ENCODE results near the gene HIGD1A. TPM values are rescaled to one million over a fixed set of nuclear protein-coding genes. Genes with fewer than 3 reads are reported as not detected.

The HIGD1A gene
- polyA plus RNA-seq, 1 donor (not counting 4 experiments of a cell fraction or from before 2014, with no cell fraction given): 443 TPM

GRCh38 chr3:42796332-42796885 lies 7.9 kb downstream of the HIGD1A start:
- no peak for FAIRE-seq
- H4K20me1 ChIP-seq (ENCODE audit: control insufficient read depth, extremely low read depth, insufficient read depth, low read length): no peaks in the 10 kb centered on the region

GRCh38 chr3:42795621-42796181 lies 8.6 kb downstream of the HIGD1A start:
- H3K4me1 ChIP-seq (ENCODE audit: control insufficient read depth, extremely low read depth, insufficient read depth, low read length): no peaks in the 10 kb centered on the region
- H4K20me1 ChIP-seq (ENCODE audit: control insufficient read depth, extremely low read depth, insufficient read depth, low read length): no peaks in the 10 kb centered on the region
- no peak overlapping the region for H3K4me2 ChIP-seq (ENCODE audit: control insufficient read depth, extremely low read depth, insufficient read depth, low read depth, low read length)
- FAIRE-seq (no peak), DNase-seq (ENCODE audit: low read depth, low spot score) (no peak)
- no peak overlapping the region for H3K9ac ChIP-seq (ENCODE audit: control insufficient read depth, extremely low read depth, insufficient read depth, low read length)
- peaks cover 6 to 9% of the 10 kb centered on the region in 2 experiments for H3K36me3 ChIP-seq (ENCODE audit: control insufficient read depth in 2 of 2, extremely low read depth in 1 of 2, insufficient read depth in 2 of 2, low read length in 2 of 2)
- H2AFZ ChIP-seq (ENCODE audit: control insufficient read depth, low read length): no peak overlapping the region
- no peaks in the 10 kb centered on the region for H3K9me1 ChIP-seq (ENCODE audit: control insufficient read depth, extremely low read depth, insufficient read depth, low read length)
- TF ChIP-seq EZH2 (IDR thresholded peaks at IDR 0.05; ENCODE audit: low read length): no peak
- TF ChIP-seq CTCF (optimal IDR thresholded peaks at IDR 0.05 in 1 of 3, IDR thresholded peaks at IDR 0.05 in 1 of 3, conservative IDR thresholded peaks at IDR 0.05 in 1 of 3; ENCODE audit: extremely low read depth in 1 of 3, insufficient read depth in 2 of 3, low read length in 3 of 3): no peak
- H3K27me3 ChIP-seq (ENCODE audit: control insufficient read depth, extremely low read depth, insufficient read depth, low read length): no peaks in the 10 kb centered on the region
- H3K79me2 ChIP-seq (ENCODE audit: control insufficient read depth, insufficient read depth, low read length): peaks cover 48% of the 10 kb centered on the region
- no peaks in the 10 kb centered on the region for H3K9me3 ChIP-seq (ENCODE audit: control insufficient read depth, low read depth, low read length)
- H3K27ac ChIP-seq (ENCODE audit: control insufficient read depth, insufficient read depth, low read length): no peak overlapping the region
- dilution Hi-C loops (cut with MboI; ENCODE audit: extremely low pct_ligation_motif_present, low sequenced_read_pairs): no loop called here
- H3K4me3 ChIP-seq (ENCODE audit: control insufficient read depth in 2 of 3, extremely low read depth in 1 of 3, insufficient read depth in 2 of 3, low read depth in 1 of 3, low read length in 3 of 3): no peak overlapping the region

More at GRCh38 chr3:42796332-42796885, 7.9 kb downstream of the HIGD1A start:
- no peak overlapping the region for H3K4me2 ChIP-seq (ENCODE audit: control insufficient read depth, extremely low read depth, insufficient read depth, low read depth, low read length)
- H3K36me3 ChIP-seq (ENCODE audit: control insufficient read depth in 2 of 2, extremely low read depth in 1 of 2, insufficient read depth in 2 of 2, low read length in 2 of 2): peaks cover 9 to 10% of the 10 kb centered on the region in 2 experiments
- no peak overlapping the region for H3K9ac ChIP-seq (ENCODE audit: control insufficient read depth, extremely low read depth, insufficient read depth, low read length)
- no peaks in the 10 kb centered on the region for H3K9me1 ChIP-seq (ENCODE audit: control insufficient read depth, extremely low read depth, insufficient read depth, low read length)
- no peaks in the 10 kb centered on the region for H3K27me3 ChIP-seq (ENCODE audit: control insufficient read depth, extremely low read depth, insufficient read depth, low read length)
- no peaks in the 10 kb centered on the region for H3K9me3 ChIP-seq (ENCODE audit: control insufficient read depth, low read depth, low read length)
- dilution Hi-C loops (cut with MboI; ENCODE audit: extremely low pct_ligation_motif_present, low sequenced_read_pairs): no loop called here
- no peak for DNase-seq (ENCODE audit: low read depth, low spot score)
- H3K79me2 ChIP-seq (ENCODE audit: control insufficient read depth, insufficient read depth, low read length): peaks cover 51% of the 10 kb centered on the region
- H2AFZ ChIP-seq (ENCODE audit: control insufficient read depth, low read length): no peak overlapping the region
- no peak overlapping the region for H3K27ac ChIP-seq (ENCODE audit: control insufficient read depth, insufficient read depth, low read length)
- TF ChIP-seq EZH2 (IDR thresholded peaks at IDR 0.05; ENCODE audit: low read length) (no peak), CTCF (optimal IDR thresholded peaks at IDR 0.05 in 1 of 3, IDR thresholded peaks at IDR 0.05 in 1 of 3, conservative IDR thresholded peaks at IDR 0.05 in 1 of 3; ENCODE audit: extremely low read depth in 1 of 3, insufficient read depth in 2 of 3, low read length in 3 of 3) (no peak)
- no peaks in the 10 kb centered on the region for H3K4me1 ChIP-seq (ENCODE audit: control insufficient read depth, extremely low read depth, insufficient read depth, low read length)
- no peak overlapping the region for H3K4me3 ChIP-seq (ENCODE audit: control insufficient read depth in 2 of 3, extremely low read depth in 1 of 3, insufficient read depth in 2 of 3, low read depth in 1 of 3, low read length in 3 of 3)
